ENCODE measurements around the gene SULT1A2.

- TF ChIP-seq, protein P1, sequence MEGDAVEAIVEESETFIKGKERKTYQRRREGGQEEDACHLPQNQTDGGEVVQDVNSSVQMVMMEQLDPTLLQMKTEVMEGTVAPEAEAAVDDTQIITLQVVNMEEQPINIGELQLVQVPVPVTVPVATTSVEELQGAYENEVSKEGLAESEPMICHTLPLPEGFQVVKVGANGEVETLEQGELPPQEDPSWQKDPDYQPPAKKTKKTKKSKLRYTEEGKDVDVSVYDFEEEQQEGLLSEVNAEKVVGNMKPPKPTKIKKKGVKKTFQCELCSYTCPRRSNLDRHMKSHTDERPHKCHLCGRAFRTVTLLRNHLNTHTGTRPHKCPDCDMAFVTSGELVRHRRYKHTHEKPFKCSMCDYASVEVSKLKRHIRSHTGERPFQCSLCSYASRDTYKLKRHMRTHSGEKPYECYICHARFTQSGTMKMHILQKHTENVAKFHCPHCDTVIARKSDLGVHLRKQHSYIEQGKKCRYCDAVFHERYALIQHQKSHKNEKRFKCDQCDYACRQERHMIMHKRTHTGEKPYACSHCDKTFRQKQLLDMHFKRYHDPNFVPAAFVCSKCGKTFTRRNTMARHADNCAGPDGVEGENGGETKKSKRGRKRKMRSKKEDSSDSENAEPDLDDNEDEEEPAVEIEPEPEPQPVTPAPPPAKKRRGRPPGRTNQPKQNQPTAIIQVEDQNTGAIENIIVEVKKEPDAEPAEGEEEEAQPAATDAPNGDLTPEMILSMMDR (IDR thresholded peaks at IDR 0.05) = no peak
- no peak for TF ChIP-seq POLR2A (IDR thresholded peaks at IDR 0.05)
Observed at GRCh38 chr16:28562199-28562598, 34.7 kb downstream of the SULT1A2 start.

Data from heart left ventricle (tissue), 13 donors.